ENCODE measurements around the gene ADAP1.

ADAP1 gene

DNA sequence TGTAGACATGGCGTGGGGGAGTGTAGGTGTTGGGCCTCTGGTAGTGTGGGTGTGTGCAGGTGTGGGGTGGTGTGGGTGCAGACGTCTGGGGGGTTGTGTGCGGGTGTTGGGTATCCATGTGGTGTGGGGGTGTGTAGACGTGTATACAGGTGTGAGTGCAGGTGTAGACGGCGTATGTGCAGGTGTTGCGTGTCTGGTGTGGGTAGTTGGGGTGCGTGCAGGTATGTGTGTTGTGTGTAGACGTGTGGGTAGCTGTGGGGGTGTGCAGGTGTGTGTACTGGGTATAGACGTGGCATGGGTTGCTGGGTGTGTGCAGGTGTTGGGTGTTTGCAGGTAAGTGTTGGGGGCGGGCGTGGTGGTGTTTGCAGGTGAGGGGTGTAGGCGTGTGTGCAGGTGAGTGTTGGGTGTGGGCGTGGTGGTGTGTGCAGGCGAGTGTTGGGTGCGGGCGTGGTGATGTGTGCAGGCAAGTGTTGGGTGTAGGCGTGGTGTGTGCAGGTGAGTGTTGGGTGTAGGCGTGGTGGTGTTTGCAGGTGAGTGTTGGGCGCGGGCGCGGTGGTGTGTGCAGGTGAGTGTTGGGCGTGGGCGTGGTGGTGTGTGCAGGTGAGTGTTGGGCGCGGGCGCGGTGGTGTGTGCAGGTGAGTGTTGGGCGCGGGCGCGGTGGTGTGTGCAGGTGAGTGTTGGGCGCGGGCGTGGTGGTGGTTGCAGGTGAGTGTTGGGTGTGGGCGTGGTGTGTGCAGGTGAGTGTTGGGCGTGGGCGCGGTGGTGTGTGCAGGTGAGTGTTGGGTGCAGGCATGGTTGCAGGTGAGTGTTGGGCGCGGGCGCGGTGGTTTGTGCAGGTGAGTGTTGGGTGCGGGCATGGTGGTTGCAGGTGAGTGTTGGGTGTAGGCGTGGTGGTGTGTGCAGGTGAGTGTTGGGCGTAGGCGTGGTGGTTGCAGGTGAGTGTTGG lies 61.6 kb downstream of the ADAP1 start:
- DNase-seq = no peak

DNA sequence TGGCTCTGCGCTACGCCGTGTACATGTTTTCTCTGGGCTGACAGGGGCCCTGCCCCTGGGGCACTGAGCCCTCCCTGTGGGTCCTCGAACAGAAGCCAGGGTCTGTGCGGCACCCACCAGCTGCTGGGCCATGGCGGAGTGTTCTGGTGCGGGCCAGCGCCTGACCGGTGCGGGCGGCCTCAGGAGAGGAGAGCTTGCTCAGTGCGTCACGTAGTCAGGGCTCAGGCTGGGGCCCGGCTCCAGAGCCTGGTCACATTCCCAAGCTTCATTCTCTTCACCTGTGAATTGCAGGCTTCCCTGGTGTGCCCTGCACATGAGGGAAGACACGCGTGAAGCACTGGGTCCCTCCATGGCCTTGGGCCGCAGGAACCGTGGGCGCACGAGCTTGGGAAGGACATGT lies 62.7 kb downstream of the ADAP1 start:
- DNase-seq = no peak

DNA sequence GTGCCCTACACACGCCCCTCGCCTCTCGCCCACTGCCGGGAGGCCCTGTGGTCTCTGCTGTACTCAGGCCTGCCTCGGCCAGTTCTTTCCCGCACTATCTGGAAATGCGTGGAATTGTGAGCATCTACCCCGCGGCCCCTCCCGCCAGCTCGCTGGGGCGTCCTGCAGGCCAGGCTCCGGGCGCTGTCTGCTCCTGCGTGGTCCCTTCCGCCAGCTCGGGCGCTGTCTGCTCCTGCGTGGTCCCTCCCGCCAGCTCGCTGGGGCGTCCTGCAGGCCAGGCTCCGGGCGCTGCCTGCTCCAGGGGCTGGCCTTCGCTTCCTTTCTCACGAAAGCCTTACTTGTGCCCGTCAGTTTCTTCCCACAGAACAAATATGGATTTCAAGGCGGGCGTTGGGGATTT lies 63.2 kb downstream of the ADAP1 start:
- DNase-seq = no peak

DNA sequence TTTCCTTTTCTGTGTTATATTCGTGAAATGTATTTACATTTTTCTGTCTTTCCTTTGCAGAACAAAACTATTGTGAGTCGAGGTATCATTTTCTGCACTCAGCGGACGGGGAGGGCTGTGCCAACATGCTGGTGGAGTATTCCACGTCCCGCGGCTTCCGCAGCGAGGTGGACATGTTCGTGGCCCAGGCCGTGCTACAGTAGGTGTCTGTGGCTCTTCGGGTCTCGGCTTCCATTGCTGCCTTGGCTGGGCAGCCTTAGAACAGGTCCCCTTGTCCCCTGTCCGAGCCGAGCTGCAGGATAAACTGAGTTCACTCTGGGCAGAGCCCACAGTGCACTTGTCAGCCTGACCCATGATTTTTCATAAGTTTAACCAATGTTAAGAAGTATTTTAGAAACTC lies 63.6 kb downstream of the ADAP1 start:
- no peak for DNase-seq

DNA sequence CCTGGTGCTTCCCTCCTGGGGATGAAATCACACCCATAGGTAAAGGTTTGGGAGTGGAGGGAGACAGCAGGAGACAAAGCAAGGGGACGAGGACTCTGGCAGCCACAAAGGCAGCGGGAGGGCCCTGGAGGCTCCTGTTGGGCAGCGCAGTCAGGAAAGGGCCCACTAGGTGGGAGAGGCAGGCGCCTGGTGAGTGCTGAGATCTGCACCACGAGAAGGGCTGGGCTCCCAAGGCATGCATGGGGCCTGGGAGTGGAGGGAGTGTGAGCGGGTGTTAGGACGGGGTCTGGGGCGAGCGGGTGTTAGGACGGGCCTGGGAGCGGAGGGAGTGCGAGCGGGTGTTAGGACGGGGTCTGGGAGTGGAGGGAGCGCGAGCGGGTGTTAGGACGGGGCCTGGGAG lies 65.1 kb downstream of the ADAP1 start:
- DNase-seq = no peak

DNA sequence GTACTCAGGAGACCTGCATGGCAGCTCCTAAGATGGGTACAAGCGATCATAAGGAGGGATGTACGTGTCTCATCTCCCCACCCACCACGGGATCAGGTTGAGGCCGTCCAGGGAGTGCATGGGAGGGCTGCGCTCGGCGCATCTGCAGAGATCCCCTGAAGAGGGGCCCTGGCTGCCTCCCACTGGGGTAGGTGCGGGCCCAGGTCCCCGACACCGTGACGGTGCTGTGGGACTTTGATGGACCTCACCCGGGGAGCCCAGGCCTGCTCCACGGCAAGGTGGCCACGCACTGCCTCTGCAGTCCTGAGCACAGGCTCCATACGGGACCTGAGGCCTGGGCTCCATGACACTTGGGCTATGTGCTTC lies 65.5 kb downstream of the ADAP1 start:
- no peak for DNase-seq

DNA sequence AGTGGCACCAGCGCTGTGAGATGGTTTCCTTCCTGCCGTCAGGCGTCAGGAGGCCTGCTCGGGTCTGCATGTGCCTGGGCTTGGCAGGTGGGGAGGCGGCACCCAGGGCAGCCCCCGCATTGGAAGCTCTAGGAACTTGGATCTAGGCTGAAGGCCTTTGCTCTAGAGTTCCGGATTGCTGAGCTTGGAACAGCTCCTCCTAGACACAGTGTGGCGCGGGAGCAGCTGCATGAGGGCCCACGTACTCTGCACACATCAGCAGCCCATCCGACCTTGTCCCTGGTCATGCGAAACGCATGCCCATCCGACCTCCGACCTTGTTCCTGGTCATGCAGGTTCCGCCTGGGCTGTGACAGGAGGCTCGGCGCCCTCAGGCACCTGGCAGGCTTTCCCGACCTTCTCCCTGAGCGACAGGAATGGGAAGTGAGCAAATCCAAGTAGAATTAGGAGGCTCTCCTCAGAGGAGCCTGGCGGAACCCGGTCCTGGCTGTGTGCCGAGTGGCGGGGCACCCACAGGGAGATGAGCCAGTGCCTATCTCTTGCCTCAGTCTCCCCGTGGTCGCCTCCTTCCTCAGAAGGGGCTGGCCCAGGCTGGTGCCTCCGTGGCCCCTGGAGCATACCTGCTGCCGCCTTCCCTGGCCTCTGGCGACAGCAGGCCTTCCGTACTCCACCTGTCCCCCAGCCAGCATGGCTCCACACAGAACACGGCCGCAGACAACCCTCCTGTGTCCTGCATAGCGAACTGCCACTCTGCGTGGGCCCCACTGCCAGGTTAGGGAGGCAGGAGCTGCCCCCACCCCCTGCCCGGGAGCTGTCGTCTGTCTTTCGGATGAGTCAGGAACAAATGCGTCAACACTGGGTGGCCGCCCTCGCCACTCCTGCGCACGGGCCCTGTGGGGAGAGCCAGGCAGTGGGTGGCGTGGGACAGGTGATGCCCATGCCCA lies 66.1 kb downstream of the ADAP1 start:
- no peak for DNase-seq

DNA sequence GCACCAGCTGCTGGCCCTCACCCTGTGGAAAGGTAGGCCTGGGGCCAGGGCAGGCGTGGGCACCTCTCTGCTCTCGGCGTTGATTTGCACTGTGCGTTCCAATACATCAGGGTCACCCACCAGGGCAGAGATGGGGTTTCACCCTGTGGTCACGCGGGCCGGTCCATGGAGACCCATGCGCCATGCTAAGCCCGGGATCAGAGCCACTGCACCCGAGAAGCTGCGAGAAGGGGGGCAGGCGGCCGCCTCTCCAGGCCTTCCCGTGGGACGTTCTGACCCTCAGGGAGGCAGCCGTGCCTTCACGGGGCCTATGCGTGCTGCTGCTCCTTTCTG lies 67.0 kb downstream of the ADAP1 start:
- no peak for DNase-seq

DNA sequence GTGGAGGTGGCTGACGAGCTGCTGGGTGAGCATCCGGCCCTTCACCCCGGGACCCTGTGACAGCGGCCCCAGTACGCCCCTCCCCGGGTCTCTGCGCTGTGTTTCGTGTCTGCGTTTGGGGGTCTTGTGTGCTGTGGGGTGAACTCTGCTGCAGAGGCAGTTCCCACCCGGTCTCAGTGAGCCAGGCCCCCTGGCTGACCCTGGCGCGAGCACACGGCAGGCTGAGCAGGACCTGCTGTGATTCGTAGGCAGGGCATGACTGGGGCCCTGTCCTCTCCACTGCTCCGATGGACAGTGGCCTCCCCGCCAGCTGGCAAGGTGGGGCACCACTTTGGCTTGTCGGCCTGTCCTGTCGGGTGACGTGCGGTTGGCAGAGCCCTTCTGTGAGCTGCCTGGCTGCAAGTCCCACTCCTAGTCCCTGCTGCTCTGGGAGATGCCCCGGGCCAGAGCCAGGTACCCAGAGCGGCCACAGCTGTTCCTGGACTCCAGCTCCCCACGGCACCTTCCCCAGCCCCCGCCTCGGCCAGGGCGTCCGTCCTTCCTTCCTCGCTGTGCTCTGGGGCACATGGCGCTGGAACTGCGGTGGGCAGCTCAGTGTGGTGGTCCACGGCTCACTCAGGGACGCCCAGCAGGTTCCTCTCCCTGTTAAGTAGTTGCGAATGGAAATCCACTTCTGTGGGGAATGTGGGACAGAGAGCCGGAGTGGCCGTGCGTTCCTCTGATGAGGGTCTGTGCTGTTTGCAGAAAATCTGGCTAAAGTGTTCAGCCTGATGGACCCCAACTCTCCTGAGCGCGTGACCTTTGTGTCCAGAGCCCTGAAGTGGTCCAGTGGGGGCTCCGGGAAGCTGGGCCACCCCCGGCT lies 67.6 kb downstream of the ADAP1 start:
- no peak for DNase-seq

DNA sequence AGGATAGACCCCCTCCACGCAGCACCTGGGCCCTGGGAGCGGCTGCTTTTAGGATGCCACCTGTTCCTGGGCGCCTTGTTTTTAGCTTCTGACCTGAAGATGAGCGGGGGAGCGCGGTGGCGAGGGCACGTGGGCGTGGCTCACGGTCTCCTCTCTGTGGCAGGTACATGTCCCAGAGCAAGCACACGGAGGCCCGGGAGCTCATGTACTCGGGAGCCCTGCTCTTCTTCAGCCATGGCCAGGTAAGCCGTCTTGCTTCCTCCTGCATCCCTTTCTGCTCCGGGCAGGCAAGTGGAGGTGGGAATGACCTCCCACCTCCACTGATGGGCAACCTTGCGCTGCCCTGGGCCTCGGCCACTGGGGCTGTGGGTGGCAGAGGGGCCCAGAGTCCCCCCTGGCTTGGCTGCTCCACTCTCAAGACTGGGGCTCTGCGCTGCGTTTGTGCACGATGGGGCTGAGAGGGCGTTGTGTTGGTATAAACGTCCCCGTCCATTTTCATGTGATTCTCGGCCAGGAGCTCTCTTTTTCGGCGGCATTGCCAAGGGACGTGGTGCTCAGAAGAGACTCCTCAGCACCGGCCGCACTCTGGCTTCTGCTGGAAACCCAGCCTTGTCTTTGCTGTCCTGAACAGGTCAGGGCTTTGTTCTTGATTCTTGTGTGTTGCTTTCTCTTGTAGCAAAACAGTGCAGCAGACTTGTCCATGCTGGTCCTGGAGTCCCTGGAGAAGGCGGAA lies 68.4 kb downstream of the ADAP1 start:
- no peak for DNase-seq

DNA sequence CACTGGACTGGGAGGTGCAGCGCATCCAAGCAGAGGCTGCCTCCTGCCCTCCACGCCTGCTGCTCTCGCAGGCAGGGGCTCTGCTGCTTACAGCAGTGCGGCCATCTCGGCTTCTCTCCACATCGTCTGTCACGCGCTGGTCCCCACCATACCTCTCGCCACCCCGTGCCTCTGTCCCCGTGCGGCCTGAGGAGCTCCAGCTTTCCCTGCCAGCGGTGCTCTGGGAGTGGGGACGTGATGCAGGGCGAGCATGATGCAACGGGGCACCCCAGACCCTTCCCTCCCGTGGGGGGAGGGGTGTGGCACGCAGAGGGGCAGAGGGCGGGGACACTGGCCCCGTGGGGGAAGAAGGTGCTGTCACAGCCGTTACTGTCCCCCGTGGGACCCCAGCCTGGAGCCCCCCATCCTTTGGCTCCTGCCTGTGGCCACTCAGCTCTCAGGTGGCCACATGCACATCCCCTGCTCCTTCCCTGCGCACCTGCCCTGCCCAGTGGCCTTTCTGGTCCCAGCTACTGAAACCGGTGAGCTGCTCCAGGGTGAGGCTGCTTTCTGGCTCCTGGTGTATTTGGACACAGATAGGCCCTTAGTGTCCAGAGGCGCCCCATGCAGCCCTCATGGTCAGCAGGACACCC lies 69.1 kb downstream of the ADAP1 start:
- DNase-seq = no peak

DNA sequence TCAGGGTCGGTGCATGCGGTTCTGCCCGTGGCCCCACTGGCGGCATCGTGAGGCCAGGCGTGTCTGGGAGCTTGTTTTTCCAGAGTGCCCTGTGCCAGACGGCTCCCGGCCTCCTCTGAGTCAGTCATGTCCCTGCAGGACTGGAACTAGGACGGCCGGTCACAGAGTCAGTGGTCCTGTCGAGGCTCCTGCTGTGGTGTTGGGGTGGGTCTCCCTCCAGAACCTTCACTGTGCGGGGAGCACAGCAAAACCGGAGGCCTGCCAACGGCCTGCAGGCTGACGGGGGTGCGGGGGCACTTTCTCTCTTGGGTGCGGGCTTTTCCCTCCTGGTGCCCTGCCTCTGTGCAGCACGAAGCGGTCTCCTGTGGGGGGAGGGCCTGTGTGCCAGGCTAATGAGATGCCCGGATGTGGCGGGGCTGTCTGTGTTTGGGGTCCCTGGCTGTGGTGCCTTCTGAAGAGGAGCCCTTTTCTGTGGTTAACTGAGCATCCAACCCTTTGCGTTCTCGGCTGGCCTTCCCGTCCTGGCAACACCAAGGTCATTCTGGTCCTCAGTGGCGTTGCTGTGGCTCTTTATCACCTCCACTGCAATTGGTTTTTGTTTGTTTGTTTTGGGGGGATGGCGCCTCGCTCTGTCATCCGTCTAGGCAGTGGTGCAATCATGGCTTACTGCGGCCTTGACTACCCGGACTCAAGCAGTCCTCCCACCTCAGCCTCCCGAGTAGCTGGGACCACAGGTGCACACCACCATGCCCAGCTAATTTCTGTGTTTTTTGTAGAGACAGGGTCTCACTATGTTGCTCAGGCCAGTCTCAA lies 70.1 kb downstream of the ADAP1 start:
- DNase-seq = no peak

DNA sequence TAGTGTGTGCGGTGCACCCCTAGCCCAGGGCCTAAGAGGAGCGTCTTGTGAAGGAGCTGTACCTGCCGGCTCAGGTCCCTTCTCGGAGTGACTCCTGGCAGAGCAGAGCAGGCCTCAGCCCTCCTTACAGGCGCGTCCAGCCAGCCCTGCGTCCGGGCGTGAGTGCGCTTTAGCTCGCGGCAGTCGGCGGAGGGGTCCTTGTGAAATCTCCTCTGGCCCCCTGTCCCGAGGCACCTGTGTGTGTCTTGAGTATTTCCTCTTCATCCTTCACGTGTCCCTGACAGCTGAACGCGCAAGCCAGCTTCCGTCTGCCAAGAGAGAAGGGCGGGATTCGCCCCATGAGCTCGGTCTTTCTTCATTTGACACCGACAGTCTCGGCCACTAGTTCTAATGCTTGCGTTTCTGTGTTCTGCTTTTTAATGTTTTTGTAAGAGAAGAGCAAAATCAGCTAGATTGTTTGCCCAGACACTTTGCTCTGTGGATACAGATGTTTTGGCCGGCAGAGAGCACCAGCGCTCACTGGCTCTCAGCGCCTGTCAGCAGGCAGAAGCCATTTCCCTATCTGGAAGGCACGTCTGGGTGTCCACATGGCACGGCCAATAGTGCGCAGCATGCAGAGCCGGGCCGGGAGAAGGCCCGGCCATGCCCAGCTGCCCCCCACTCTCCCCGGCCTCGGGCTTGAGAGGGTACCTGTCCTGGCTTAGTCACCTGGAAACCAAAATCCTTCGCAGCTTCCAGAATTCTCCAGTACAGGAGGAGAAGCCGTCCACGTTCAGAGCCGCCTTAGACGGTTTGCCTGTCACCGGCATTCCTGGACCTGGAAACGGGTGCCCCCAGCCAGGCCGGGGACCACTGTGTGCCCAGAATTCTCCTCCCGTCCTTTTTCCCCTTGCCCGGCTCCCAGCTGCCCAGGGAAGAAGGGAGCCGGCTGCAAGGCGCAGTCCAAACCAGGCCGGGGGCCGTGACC lies 71.1 kb downstream of the ADAP1 start:
- no peak for DNase-seq

DNA sequence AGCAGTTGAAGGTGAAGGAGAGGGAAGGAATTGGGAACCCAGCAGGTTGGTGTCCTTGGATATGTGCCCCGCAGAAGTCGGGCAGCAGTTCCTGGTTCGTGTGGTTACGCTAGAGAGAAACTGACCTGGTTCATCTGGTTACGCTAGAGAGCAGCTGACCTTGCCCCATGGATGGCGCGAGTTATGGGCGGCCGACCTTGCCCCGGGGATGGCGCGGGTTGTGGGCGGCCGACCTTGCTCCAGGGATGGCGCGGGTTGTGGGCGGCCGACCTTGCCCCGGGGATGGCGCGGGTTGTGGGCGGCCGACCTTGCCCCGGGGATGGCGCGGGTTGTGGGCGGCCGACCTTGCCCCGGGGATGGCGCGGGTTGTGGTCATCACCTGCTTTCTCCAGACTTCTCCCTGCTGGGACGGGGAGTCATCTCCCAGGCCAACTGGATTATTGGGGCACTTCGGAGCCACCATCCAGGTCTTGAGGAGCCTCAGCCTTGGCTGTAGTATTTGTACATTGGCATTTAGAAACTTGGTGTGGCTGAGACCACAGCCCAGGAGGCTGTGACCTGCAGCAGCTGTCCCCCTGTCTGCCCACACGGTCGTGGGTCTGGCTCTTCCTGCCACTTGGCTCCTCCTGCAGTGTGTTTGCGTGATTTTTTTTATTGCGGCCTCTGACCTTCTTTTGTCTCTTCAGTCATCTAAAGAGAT lies 72.0 kb downstream of the ADAP1 start:
- DNase-seq = no peak

DNA sequence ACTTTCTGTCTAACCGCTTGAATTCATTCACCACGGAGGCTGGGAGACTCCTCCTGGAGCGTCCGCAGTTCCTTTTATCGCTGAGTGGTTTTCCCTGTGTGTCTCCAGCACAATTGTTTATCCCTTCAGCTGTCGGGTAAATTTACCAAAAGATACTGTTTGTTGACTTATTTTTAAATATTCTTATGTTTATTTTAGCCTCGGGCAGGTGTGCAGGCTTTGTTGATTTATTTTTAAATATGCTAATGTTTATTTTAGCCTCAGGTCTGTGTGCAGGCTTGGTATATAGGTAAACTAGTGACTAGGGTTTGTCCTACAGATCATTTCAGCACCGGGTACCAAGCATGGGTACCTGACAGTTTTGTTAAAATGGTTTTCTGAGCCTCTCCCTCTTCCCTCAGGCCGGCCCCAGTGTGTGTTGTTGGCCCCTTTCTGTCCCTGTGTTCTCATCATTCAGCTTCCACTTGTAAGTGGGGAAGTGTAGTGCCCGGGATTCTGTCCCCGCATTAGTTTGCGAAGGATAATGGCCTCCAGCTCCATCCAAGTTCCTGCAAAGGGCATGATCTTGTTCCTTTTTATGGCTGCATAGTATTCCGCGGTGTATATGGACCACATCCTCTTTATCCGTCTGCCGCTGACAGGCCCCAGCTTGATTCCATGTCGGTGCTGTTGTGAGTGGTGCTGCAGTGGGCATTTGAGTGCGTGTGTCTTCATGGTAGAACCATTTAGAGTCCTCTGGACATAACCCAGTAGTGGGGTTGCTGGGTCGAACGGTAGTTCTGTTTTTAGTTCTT lies 72.8 kb downstream of the ADAP1 start:
- DNase-seq = no peak

DNA sequence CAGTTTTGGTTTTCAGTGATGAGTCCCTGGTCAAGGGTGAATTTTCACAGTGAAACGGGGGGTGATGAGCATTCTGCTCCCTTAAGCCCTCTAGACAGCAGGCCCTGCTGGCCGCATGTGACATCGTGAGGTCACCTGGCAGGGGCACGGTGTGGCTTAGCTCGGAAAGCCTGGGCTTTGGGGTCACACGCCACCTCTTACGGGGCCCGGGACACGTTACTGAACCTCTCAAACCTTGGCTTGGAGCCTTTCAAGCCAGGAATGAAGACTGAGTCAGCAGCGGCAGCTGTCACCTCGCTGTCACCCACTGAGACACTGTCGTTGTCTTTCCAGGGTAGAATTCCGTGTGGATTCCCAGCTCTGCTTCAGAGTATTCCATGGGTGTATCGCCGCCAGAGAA lies 74.0 kb downstream of the ADAP1 start:
- DNase-seq = no peak

DNA sequence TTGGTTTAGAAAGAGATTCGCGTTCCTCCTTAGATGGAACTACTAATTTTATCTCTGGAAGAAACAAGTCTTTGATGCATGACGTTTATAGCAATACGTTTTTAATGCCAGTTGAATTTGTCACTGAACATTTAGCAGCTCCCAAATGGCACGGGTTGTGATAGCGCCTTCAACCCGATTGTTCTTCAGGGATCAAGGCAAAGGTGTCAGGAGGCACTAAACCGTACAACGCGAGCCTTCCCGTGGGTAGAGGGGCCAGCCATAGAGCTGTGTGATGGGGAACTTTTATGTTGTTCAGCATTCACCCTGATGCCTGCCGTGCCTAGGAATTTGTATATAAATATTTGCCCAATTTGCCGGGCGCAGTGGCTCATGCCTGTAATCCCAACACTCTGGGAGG lies 74.8 kb downstream of the ADAP1 start:
- DNase-seq = no peak

DNA sequence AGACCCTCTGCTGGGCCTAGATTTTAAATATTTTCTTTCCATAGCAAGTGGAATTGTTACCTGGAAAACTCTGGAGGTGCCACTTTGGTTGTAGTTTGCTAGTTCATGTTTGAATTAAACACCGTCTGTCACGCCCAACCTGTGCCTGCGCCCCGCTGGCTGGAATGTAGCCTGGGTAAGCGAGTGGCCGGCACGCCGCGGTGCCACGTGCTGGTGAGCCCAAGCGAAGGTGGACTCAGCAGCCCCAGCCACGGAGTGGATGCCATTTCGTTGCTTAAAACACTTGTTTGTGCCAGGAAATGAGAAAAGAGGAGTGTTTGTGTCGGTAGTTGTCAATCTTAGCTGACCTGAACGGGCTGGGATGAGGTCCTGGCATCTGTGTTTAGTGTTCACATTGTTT lies 75.4 kb downstream of the ADAP1 start:
- DNase-seq = no peak
